NCI-H446 treated with DMSO at 0.1 percent for 48 hours (cell line): ENCODE results near the gene ITFG1.
"Not testable (repeated sequence)": the region's sequence is repeated elsewhere in the genome, so short reads cannot be mapped to it uniquely, and the experiment has no call there.

Source experiments
- DNase-seq: peaks from one replicate; lab custom pipeline; 2025; lab: John Stamatoyannopoulos, UW

Gene ITFG1

GRCh38 chr16:47241061-47241460 lies 219.8 kb downstream of the ITFG1 start:
- DNase-seq: no peak

GRCh38 chr16:47236716-47237115 lies 224.1 kb downstream of the ITFG1 start:
- no peak for DNase-seq

- DNase-seq: no peak
Measured at GRCh38 chr16:47230296-47230695, 230.6 kb downstream of the ITFG1 start.

- DNase-seq: no peak
Measured at GRCh38 chr16:47229053-47230050, 231.5 kb downstream of the ITFG1 start.

- DNase-seq: no peak
Measured at GRCh38 chr16:47228241-47228640, 232.6 kb downstream of the ITFG1 start.

- DNase-seq: no peak
Measured at GRCh38 chr16:47213761-47214440, 247.0 kb downstream of the ITFG1 start.

GRCh38 chr16:47211218-47211617 lies 249.6 kb downstream of the ITFG1 start:
- DNase-seq: no peak

GRCh38 chr16:47204736-47205504 lies 255.9 kb downstream of the ITFG1 start:
- DNase-seq: no peak

GRCh38 chr16:47203433-47203832 lies 257.4 kb downstream of the ITFG1 start:
- DNase-seq: not testable (repeated sequence)

GRCh38 chr16:47198180-47198575 lies 262.7 kb downstream of the ITFG1 start:
- DNase-seq: no peak

- DNase-seq: peak; percentile 2
Measured at GRCh38 chr16:47197536-47198179, 263.2 kb downstream of the ITFG1 start.

- no peak for DNase-seq
Measured at GRCh38 chr16:47196457-47196856, 264.4 kb downstream of the ITFG1 start.

GRCh38 chr16:47182318-47182717 lies 278.5 kb downstream of the ITFG1 start:
- DNase-seq: no peak

GRCh38 chr16:47181066-47181465 lies 279.8 kb downstream of the ITFG1 start:
- DNase-seq: not testable (repeated sequence)

GRCh38 chr16:47180073-47180472 lies 280.8 kb downstream of the ITFG1 start:
- no peak for DNase-seq

GRCh38 chr16:47175152-47175551 lies 285.7 kb downstream of the ITFG1 start:
- DNase-seq: no peak

GRCh38 chr16:47162670-47163420 lies 298.0 kb downstream of the ITFG1 start:
- no peak for DNase-seq

- no peak for DNase-seq
Measured at GRCh38 chr16:47161464-47161863, 299.4 kb downstream of the ITFG1 start.

GRCh38 chr16:47160422-47160821 lies 300.4 kb downstream of the ITFG1 start:
- no peak for DNase-seq

- DNase-seq: no peak
Measured at GRCh38 chr16:47158992-47159391, 301.9 kb downstream of the ITFG1 start.

GRCh38 chr16:47156680-47157215 lies 304.1 kb downstream of the ITFG1 start:
- DNase-seq: no peak
